BE2C (cell line): ENCODE data around the gene NRL.
A peak's percentile ranks its signal among the peaks of the same experiment; 100 is the strongest.

ENCODE experiments used
- DNase-seq: peaks from one replicate; pipeline ENCODE4 v3.0.0-alpha.2; 2020
- H3K27me3 ChIP-seq: fragments of 250-450 bp; sonication (Bioruptor Pico); 2 replicates; pipeline ENCODE4 v1.5.1; 2020; ENCODE audit warnings: mild to moderate bottlenecking
- H3K36me3 ChIP-seq: fragments of 250-450 bp; sonication (Bioruptor Pico); 2 replicates; pipeline ENCODE4 v1.5.1; 2020; ENCODE audit warnings: mild to moderate bottlenecking
- H3K4me1 ChIP-seq: fragments of 250-450 bp; sonication (Bioruptor Pico); 2 replicates; pipeline ENCODE4 v1.5.1; 2020
- H3K4me3 ChIP-seq: 2 replicates; pipeline ENCODE4 v1.5.1; 2011; ENCODE audit warnings: low read depth, low read length
- H3K9me3 ChIP-seq: fragments of 250-450 bp; sonication (Bioruptor Pico); 2 replicates; pipeline ENCODE4 v1.5.1; 2020
- TF ChIP-seq, protein P1 (sequence below): IDR thresholded peaks from 2 replicates; pipeline ENCODE4 v1.5.1; 2012; ENCODE audit warnings: mild to moderate bottlenecking, low read depth, low read length

Gene NRL

DNA sequence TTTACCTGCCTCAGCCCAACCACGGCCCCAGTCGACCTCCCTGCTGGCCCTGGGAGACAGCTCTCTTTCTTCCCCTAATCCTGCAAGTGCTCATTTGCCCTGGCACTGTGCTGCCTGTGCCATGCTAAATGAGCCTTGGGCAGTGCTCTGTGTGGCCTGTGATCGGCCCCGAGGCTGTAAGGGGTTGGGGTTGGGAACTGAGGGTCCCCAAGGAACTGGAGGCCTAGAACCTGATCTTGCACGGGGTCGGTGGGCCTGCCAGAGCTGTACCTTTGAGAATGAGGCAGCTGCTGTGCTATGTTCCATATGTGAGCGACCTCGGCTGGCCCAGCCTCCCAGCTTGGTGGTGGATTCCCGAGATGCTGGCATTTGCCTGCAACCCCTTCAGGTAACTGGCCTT lies 35.3 kb upstream of the NRL start:
- Histone ChIP-seq H3K4me1 (no peaks in the 10 kb centered on the region), H3K9me3 (no peaks in the 10 kb centered on the region), H3K27me3 (no peaks in the 10 kb centered on the region), H3K36me3 (peaks cover 47% of the 10 kb centered on the region), H3K4me3 (no peak overlapping the region)
- no peak for DNase-seq
- TF ChIP-seq, protein P1, sequence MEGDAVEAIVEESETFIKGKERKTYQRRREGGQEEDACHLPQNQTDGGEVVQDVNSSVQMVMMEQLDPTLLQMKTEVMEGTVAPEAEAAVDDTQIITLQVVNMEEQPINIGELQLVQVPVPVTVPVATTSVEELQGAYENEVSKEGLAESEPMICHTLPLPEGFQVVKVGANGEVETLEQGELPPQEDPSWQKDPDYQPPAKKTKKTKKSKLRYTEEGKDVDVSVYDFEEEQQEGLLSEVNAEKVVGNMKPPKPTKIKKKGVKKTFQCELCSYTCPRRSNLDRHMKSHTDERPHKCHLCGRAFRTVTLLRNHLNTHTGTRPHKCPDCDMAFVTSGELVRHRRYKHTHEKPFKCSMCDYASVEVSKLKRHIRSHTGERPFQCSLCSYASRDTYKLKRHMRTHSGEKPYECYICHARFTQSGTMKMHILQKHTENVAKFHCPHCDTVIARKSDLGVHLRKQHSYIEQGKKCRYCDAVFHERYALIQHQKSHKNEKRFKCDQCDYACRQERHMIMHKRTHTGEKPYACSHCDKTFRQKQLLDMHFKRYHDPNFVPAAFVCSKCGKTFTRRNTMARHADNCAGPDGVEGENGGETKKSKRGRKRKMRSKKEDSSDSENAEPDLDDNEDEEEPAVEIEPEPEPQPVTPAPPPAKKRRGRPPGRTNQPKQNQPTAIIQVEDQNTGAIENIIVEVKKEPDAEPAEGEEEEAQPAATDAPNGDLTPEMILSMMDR = no peak

DNA sequence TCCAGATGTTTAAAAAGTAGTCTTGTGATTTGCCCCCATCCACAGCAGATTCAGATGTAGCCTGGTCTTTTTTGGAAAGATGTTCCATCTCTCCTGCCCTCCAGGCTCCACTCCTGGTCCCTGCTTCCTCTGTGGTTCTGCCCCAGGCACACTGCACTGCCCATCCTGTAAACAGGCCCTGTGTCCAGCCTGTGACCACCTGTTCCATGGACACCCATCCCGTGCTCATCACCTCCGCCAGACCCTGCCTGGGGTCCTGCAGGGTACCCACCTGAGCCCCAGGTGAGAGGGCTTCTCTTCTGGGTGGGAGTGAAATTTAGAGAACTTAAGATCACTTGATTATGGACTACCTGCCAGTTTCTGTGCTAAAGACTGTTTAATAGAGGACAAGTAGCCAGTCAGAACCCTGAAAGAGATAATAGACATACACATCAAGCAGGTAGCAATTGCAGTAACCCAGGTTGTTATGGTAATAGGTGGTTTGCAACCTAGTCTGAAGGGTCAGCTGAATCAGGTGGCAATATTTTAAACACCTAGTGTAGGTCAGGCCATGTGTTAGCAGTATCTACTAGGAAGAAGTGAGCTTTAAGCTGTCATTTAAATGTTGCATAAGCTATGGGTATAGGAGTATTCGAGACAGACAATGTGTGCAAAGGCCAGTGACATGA lies 34.7 kb upstream of the NRL start:
- TF ChIP-seq, protein P1 = no peak
- Histone ChIP-seq H3K4me3 (no peak overlapping the region), H3K27me3 (no peaks in the 10 kb centered on the region), H3K9me3 (no peaks in the 10 kb centered on the region), H3K36me3 (peaks cover 40% of the 10 kb centered on the region), H3K4me1 (no peaks in the 10 kb centered on the region)
- no peak for DNase-seq

DNA sequence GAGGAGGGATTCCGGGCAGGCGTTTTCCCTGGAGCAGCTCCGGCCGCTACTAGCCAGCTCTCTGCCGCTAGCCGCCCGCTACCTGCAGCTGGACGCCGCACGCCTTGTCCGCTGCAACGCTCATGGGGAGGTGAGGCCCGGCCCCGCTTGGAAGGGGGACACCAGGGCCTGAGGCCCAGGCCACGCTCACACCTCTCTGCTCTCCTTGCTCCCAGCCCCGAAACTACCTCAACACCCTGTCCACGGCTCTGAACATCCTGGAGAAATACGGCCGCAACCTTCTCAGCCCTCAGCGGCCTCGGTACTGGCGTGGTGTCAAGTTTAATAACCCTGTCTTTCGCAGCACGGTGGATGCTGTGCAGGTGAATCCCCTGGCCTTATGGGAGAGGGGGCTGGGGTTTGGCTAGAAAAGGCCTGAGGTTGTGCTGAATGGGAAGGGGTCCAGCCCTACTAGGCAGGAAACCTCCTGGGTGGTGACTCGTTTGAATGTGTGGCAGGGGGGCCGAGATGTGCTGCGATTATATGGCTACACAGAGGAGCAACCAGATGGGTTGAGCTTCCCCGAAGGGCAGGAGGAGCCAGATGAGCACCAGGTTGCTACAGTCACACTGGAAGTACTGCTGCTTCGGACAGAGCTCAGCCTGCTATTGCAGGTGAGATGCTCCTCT lies 33.1 kb upstream of the NRL start:
- H3K4me1 ChIP-seq = no peaks in the 10 kb centered on the region
- TF ChIP-seq, protein P1 = no peak
- no peaks in the 10 kb centered on the region for H3K9me3 ChIP-seq
- H3K36me3 ChIP-seq = peaks cover 34% of the 10 kb centered on the region
- no peaks in the 10 kb centered on the region for H3K27me3 ChIP-seq
- peak overlapping the region; percentile 82 for H3K4me3 ChIP-seq
- DNase-seq = no peak

DNA sequence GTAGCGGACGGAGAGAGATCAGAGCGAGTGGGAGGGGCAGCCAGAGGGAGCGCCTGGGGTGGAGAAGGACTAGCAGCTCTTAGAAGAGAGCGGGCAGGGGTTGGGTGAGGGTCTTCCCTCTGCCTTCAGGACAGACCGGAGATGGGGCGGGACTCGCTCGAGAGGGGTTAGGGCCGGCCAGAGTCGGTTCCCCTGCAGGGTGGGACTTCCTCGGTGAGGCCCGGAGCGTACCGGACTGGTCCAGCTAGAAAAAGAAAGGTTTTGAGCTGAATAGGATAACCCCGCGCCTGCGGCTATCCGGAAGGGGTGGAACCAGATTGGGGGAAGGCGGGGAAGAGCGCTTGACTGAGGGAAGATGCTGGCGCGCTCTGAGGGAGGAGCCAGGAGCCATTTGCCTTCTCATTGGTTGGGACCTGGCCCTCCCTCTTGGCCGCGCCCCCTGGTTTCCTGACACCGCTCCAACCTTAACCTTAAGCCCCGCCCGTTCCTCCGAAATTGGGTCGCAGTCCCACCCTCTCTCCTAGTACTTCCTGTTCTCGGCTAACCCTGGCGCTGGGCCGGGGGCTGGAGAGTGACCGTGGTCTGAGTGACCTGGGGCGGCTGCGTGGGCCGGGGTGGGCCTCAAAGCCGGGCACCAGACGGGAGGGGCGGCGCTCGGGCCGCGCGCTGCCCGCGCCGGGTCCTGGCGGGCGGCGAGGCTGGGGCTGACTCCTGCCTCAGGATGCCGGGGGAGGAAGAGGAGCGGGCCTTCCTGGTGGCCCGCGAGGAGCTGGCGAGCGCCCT lies 32.4 kb upstream of the NRL start, which contains the start of gene RNF31:
RNF31 (plus strand) TSS at position 521 of the 783 bp plus-strand sequence; CDS start at position 722, 201 bp downstream.
- Histone ChIP-seq H3K4me1 (no peaks in the 10 kb centered on the region), H3K27me3 (no peaks in the 10 kb centered on the region), H3K36me3 (peaks cover 28% of the 10 kb centered on the region)

DNA sequence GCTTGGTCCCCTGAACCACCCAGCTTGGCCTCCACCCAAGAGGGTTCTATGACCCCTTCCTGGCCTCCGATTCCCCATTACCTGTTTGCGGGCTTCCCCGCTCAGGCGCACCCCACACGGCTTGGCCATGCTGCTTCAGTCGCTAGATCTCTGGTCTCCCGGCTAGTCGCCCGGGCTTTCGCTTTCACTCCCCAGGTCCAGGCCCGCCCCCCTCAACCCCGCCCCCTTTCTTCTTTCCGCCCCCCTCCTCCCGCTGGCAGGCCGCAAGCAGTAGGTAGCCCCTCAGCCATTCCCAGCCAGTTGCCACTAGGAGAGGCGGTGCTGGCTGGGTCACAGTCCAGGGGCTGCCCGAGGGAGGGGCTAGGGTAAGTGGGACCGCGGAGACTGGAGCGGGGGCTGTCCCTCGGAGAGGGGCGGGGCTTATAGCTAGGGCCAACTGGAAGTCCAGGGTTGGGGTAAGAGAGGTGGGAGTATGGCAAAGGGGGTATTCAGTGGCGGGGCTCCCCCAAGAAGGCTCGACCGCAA lies 31.8 kb upstream of the NRL start, which contains the start of gene PSME2:
PSME2 (minus strand) TSS at position 158 of the 525 bp plus-strand sequence; CDS start at position 129, 29 bp downstream.
- peaks cover 23% of the 10 kb centered on the region for H3K36me3 ChIP-seq
- H3K9me3 ChIP-seq = no peaks in the 10 kb centered on the region
- DNase-seq = peak; percentile 99
- no peaks in the 10 kb centered on the region for H3K27me3 ChIP-seq
- no peaks in the 10 kb centered on the region for H3K4me1 ChIP-seq
- H3K4me3 ChIP-seq = peak within 1 kb of the TSS; percentile 90
- TF ChIP-seq, protein P1 = no peak

More for the DNA sequence above, 32.4 kb upstream of the NRL start, which contains the start of gene RNF31:
- TF ChIP-seq, protein P1 = no peak
- H3K9me3 ChIP-seq = no peaks in the 10 kb centered on the region
- H3K4me3 ChIP-seq = peak within 1 kb of the TSS; percentile 90
- DNase-seq = peak; percentile 98
